H1 (cell line): ENCODE results near the gene YIPF1. TPM values are rescaled to one million over a fixed set of nuclear protein-coding genes. Genes with fewer than 3 reads are reported as not detected.

ENCODE experiments used
- ASH2L ChIP-seq: fragments of 200-600, 300-600 bp; sonication (generic); IDR thresholded peaks from one replicate; pipeline ENCODE4 v1.7.1; 2017; ENCODE audit warnings: low read length
- ATF3 ChIP-seq: IDR thresholded peaks from 2 replicates; pipeline ENCODE4 v1.6.1; 2011; ENCODE audit warnings: low read depth, mild to moderate bottlenecking, low read length; ENCODE audit not compliant: insufficient read depth
- CHD1 ChIP-seq: IDR thresholded peaks from 2 replicates; pipeline ENCODE4 v1.6.1; 2012; ENCODE audit warnings: low read depth, low read length, improper control_type of control experiment
- CHD2 ChIP-seq: IDR thresholded peaks from 2 replicates; pipeline ENCODE4 v1.6.1; 2012; ENCODE audit warnings: low read length, improper control_type of control experiment
- CTCF ChIP-seq, 3 experiments: IDR thresholded peaks; 1 replicate in 2 of 3; 2 replicates in 1 of 3; pipeline versions ENCODE4 v1.5.1 to v1.6.1; 2011; ENCODE audit warnings: low read length in 3 of 3, mild to moderate bottlenecking in 3 of 3, inconsistent platforms in 2 of 3, low read depth in 1 of 3, moderate library complexity in 1 of 3; ENCODE audit not compliant: insufficient read depth in 1 of 3; ENCODE audit errors: control extremely low read depth in 1 of 3
- EZH2 ChIP-seq: fragments of 200-600 bp; sonication (generic); IDR thresholded peaks from 2 replicates; pipeline ENCODE4 v1.7.1; 2012; ENCODE audit warnings: low read depth, mild to moderate bottlenecking, moderate library complexity, low read length, inconsistent platforms; ENCODE audit not compliant: severe bottlenecking
- GABPA ChIP-seq: IDR thresholded peaks from 2 replicates; pipeline ENCODE4 v1.6.1; 2011; ENCODE audit warnings: mild to moderate bottlenecking, low read length, moderate library complexity, borderline replicate concordance; ENCODE audit not compliant: insufficient read depth
- HDAC2 ChIP-seq, 2 experiments: fragments of 300-600 bp in 1 of 2; sonication (generic) in 1 of 2; IDR thresholded peaks; 2 replicates each; pipeline ENCODE4 v1.6.1; 2011 to 2012; ENCODE audit warnings: low read depth in 2 of 2, low read length in 2 of 2, mild to moderate bottlenecking in 2 of 2, moderate library complexity in 2 of 2, borderline replicate concordance in 1 of 2, inconsistent platforms in 1 of 2
- HDAC6 ChIP-seq: IDR thresholded peaks from one replicate; pipeline ENCODE4 v1.7.1; 2012; ENCODE audit warnings: low read depth, mild to moderate bottlenecking, inconsistent platforms, low read length, moderate library complexity
- JUND ChIP-seq: IDR thresholded peaks from 2 replicates; pipeline ENCODE4 v1.6.1; 2011; ENCODE audit warnings: mild to moderate bottlenecking, improper control_type of control experiment, low read length
- RNF2 ChIP-seq: fragments of 200-900, 300-1000 bp; sonication (generic); IDR thresholded peaks from 2 replicates; pipeline ENCODE4 v1.7.1; 2016; ENCODE audit warnings: borderline replicate concordance, low read depth, mild to moderate bottlenecking, antibody characterized with exemption, low read length; ENCODE audit not compliant: poor library complexity, severe bottlenecking; ENCODE audit errors: missing control alignments
- SIRT6 ChIP-seq: IDR thresholded peaks from one replicate; pipeline ENCODE4 v1.7.1; 2012; ENCODE audit warnings: low read length, inconsistent platforms
- SIX5 ChIP-seq: IDR thresholded peaks from 2 replicates; pipeline ENCODE4 v1.6.1; 2011; ENCODE audit warnings: mild to moderate bottlenecking, low read depth, low read length
- SP4 ChIP-seq: IDR thresholded peaks from 2 replicates; pipeline ENCODE4 v1.6.1; 2012; ENCODE audit warnings: low read length, inconsistent platforms
- TBP ChIP-seq: IDR thresholded peaks from 2 replicates; pipeline ENCODE4 v1.6.1; 2011; ENCODE audit warnings: low read depth, low read length, improper control_type of control experiment
- TCF12 ChIP-seq: IDR thresholded peaks from 2 replicates; pipeline ENCODE4 v1.6.1; 2011; ENCODE audit warnings: low read depth, mild to moderate bottlenecking, low read length
- USF2 ChIP-seq: IDR thresholded peaks from 2 replicates; pipeline ENCODE4 v1.6.1; 2011; ENCODE audit warnings: low read length, improper control_type of control experiment
- polyA plus RNA-seq, 7 experiments: library from polyadenylated mRNA; depleted of rRNA in 3 of 7; stranded (reverse) in 5 of 7; unstranded in 2 of 7; fragments of >200 nt in 5 of 7; fragments of 200-250 nt in 2 of 7; gene quantifications; 1 replicate in 5 of 7; 2 replicates in 1 of 7; 4 replicates in 1 of 7; pipeline versions ENCODE4 v1.2.1 to v1.2.3, GENCODE V29; 2011 to 2013; ENCODE audit warnings: missing spikeins in 2 of 7, mixed read lengths in 2 of 7
- total RNA-seq: library from RNA; stranded (reverse); fragmentation: NEBNext Ultra II Directional; extraction: Animal tissue kit (Norgen Biotek cat#: 25700); gene quantifications from 2 replicates; pipeline ENCODE4 v1.2.1, GENCODE V29; 2021

The YIPF1 gene
- total and polyA plus RNA-seq, 2 of the 8 experiments (the other 6 are each of a cell fraction or from before 2014, with no cell fraction given) = 31.8 to 53.7 TPM

- TF ChIP-seq USF2 (no peak), SIRT6 (no peak), CTCF (IDR thresholded peaks at IDR 0.05; ENCODE audit: control extremely low read depth in 1 of 3, insufficient read depth in 1 of 3, low read depth in 1 of 3, low read length in 3 of 3) (peak in 2 of 3 experiments; percentile 3 to 18; a peak in 2 of 4 replicates), ATF3 (no peak), HDAC6 (no peak), CHD2 (0 out of 2 replicates have a peak, but pooled peaks have one; percentile 7), GABPA (no peak), RNF2 (no peak), ASH2L (peak; percentile 92), CHD1 (no peak), SP4 (peak; percentile 98), EZH2 (no peak), JUND (no peak), TBP (peak; percentile 46; the same call in 1 of the 2 replicates), HDAC2 (IDR thresholded peaks at IDR 0.05; ENCODE audit: borderline replicate concordance in 1 of 2, low read depth in 2 of 2, low read length in 2 of 2) (0 out of 4 replicates have a peak, but pooled peaks of 1 of the 2 experiments have one; percentile 75), TCF12 (0 out of 2 replicates have a peak, but pooled peaks have one; percentile 5), SIX5 (peak; percentile 99; the same call in 1 of the 2 replicates)
These were observed 51.5 kb downstream of the YIPF1 start, which contains the start of gene NDC1 (continued) for GRCh38 chr1:53837924-53838653.
